ENCODE measurements around the gene CEMIP2. TPM values are rescaled to one million over a fixed set of nuclear protein-coding genes. Genes with fewer than 3 reads are reported as not detected.

The CEMIP2 gene
- total RNA-seq: 123 TPM

GRCh38 chr9:71768388-71769174 is at the start of gene CEMIP2:
TSS of gene CEMIP2 (minus strand) at chr9:71768513. CDS start at chr9:71750373, 18,140 bp downstream.

Other genes starting within 250 kb of the CEMIP2 start
- 71.7 TPM for gene ABHD17B, start 142.7 kb upstream of the CEMIP2 start, total RNA-seq
- gene C9orf85, start 143.1 kb upstream of the CEMIP2 start, total RNA-seq: 20.3 TPM